Activated T-helper 1 cell treated with Interleukin-2 at 50 U/mL for 16 hours (primary cell): Measurements from ENCODE around the gene RAPGEF1.
"Not testable (repeated sequence)": the region's sequence is repeated elsewhere in the genome, so short reads cannot be mapped to it uniquely, and the experiment has no call there.

Experiments used
- DNase-seq: peaks from one replicate; pipeline ENCODE4 v3.0.0-alpha.2; 2020; ENCODE audit warnings: low read depth

Gene RAPGEF1, protein sequence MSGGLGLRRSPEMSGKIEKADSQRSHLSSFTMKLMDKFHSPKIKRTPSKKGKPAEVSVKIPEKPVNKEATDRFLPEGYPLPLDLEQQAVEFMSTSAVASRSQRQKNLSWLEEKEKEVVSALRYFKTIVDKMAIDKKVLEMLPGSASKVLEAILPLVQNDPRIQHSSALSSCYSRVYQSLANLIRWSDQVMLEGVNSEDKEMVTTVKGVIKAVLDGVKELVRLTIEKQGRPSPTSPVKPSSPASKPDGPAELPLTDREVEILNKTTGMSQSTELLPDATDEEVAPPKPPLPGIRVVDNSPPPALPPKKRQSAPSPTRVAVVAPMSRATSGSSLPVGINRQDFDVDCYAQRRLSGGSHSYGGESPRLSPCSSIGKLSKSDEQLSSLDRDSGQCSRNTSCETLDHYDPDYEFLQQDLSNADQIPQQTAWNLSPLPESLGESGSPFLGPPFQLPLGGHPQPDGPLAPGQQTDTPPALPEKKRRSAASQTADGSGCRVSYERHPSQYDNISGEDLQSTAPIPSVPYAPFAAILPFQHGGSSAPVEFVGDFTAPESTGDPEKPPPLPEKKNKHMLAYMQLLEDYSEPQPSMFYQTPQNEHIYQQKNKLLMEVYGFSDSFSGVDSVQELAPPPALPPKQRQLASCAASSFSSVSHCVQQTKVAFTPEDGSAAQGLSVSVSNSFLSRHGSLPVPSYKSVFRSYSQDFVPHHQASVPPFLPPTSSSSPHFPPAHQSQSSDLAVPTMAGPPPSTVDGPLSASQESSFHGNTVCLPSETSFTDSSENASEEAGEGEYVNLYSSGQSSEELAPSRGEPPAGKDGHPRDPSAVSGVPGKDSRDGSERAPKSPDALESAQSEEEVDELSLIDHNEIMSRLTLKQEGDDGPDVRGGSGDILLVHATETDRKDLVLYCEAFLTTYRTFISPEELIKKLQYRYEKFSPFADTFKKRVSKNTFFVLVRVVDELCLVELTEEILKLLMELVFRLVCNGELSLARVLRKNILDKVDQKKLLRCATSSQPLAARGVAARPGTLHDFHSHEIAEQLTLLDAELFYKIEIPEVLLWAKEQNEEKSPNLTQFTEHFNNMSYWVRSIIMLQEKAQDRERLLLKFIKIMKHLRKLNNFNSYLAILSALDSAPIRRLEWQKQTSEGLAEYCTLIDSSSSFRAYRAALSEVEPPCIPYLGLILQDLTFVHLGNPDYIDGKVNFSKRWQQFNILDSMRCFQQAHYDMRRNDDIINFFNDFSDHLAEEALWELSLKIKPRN (N-terminal part only)

DNA sequence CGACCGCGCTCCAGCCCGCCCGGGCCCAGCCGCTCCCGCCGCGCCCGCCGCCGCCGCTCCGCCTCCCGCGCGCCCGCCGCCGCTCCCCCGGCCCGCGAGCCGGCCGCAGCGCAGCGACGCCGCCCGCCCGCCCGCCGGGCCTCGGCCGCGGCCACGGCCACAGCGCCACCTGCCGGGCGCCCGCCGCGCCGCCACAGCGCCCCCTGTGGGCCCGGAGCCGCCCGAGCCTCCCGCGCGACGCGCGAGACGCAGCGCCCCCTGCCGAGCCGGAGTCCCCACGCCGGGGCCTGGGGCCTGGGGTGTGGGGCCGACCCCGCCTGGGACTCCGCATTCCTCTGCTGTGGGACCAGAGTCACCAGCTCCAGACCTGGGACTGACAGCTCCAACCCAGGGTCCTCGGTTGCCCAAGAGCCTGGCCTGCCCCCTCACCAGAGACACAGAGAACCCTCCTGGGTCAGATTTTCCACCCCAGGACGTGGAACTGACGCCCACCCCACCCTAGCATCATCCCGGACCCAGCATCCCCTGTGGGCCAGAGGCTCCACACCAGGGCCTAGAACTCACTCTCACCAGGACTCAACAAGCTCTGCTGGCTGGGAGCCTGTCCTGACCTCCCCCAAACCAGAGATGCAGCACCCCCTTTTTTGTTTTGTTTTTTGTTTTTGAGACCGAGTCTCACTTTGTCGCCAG lies at the start of gene RAPGEF1:
Gene RAPGEF1 (minus strand): TSS at position 118 of the 690 bp plus-strand sequence. CDS start 246 bp downstream, outside the sequence.
- DNase-seq, result peak; percentile 81

DNA sequence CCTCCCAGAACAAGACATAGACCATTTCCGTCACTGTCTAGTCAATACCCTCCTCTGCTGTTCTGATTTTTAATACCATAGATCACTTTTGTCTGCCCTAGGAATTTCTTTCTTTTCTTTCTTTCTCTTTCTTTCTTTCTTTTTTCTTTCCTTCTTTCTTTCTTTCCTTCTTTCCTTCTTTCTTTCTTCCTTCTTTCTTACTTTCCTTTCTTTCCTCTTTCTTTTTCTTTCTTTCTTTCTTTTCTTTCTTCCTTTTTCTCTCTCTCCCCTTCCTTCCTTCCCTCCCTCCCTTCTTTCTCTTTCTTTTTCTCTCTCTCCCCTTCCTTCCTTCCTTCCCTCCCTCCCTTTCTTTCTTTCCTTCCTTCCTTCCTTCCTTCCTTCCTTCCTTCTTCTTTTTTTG lies 49.0 kb upstream of the RAPGEF1 start:
- DNase-seq, result no peak

DNA sequence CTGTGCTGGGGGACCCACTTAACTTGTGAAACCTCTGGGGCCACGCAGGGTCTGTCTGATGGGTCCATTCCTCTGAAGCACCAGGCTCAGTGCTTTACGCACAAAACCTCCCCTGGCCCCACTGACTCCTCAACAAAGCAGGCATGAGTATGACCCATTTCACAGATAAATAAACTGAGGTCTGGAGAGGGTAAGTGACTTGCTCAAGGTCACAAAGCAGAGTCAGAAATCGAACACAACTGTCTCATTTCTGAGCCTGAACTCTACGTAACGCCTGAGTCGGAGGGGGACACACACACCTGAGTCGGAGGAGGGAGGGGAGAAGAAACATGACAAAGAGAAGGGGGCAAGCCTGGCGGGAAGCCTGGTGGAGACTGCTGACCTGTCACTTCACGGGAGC lies 48.0 kb upstream of the RAPGEF1 start:
- DNase-seq, result no peak

DNA sequence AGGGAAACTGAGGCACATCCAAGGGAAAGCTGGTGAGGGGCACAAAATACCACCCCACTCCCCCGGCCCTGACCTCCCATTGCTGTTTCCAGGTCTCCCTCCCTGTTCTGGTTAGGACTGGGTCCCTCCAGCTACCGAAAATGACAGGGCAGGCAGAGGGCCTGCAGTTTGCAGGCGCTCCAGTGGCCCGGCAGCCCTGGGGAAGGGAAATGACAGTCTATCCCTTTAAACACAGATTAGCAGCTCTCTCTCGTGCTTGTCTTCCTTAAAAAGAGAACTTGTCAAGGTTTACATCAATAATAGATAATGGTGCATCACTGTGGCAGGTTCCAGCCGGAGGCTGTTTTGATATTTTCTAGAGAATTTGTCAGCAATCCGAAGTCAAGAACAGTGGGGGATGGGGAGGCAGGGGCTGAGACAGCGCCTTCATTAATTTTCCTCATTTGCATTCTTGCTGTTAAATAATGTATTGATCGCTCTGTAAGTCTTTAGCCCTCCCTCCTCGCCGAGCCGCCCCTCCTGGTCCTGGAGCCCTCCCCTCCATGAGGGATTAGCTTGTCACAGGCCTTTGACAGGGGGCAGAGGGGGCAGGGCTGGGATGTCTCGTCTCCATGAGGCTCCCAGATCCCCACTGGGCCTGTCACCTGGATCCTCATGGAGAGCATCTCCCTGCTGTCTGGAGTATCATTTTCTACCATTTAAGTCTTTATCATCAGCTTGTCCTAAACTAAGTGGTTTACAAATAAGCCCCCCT lies 45.0 kb upstream of the RAPGEF1 start:
- no peak for DNase-seq

DNA sequence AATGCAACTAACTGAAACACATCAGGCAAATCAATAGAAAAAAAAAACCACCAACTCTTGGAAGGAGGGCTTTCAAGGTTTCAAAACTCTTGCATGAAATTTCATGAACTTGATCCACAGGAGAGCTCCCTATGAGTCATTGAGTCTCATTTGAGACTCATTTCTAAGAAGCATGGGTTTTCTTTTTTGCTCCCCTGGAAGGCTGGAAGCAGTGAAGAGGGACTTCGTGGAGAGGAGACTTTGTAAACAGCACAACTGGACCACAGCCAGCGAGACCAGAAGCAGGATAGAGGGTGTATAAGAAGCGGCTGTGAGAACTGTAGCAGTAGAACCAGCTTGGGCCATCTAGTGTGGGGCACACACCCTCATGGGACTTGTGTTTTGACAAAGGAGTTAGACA lies 41.2 kb upstream of the RAPGEF1 start:
- DNase-seq, result no peak

DNA sequence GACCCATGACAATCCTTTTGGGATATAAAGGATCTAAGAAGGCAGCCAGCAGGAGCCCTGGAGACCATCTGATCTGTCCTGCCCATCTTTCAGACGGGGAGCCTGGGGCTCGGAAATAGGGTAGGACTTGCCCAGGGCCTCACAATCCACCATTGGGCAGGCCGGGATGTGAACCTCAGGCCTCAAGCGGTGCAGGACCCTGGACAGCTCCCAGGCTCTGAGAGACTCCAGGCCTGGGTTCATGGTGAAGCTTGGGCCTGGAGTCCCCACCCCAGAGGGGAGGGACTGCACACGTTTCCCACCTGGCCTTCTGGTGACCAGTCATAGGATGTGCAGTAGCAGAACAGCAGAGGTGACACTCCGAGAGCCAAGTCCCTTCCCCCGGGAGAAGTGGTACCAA lies 36.6 kb upstream of the RAPGEF1 start:
- DNase-seq, result no peak

DNA sequence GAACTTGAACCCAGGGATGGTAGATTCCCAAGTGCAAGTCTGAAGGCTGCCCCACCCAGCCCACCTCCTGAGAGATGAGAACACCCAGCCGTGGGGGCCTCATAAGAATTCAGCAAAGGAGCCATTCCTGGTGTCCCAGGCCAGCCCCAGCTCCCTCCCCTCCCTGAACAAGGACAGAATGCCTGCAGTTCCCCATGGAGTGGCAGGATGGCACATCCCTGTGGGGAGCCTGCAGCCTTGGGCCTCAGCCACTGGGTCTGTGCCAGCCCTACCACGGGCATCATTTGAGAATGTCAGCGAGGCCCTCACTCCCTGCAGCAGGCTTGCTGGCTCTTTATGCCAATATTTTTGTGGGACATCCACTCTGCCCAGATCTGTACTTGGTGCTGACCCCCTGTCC lies 36.2 kb upstream of the RAPGEF1 start:
- DNase-seq, result no peak

DNA sequence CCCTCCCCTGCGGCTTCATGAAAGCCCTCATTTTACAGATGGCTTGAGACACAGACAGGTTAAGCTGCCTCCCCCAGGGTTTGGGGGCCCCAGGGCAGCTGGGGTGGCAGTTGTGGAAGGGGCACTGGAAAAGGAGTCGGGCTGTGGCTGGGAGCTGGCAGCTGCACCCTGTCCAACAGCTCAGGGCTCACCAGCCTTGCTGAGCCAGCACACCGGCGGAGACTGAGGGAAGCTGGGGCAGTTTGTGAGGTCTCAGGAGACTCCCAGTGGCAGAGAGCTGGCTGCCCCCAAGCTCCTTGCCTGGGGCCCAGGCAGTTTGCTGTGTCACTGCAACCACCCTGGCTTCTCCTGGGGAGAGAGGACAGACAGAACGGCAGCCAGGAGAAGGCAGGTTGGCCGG lies 34.8 kb upstream of the RAPGEF1 start:
- no peak for DNase-seq

DNA sequence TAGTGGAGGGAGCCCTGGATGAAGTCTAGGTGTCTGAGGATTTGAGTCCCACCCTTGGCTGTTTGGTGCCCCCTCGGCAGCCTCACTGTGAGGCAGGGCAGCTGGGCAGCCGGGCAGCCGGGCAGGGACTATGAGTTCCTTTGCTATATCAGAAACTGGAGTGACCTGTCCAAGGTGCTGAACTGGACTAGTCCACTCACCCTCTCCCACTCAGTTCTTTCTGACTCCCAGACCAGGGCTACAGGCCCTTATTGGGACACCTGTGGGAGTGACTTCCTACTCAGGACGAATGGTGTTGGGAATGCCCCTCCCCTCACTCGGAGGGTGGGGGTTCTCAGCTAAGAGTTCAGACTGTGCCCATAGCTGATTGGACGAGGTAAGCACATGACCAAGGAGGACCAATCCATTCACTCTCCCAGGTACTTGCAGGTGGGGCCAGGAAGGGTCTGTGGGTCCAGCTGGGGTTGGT lies 34.1 kb upstream of the RAPGEF1 start:
- no peak for DNase-seq

DNA sequence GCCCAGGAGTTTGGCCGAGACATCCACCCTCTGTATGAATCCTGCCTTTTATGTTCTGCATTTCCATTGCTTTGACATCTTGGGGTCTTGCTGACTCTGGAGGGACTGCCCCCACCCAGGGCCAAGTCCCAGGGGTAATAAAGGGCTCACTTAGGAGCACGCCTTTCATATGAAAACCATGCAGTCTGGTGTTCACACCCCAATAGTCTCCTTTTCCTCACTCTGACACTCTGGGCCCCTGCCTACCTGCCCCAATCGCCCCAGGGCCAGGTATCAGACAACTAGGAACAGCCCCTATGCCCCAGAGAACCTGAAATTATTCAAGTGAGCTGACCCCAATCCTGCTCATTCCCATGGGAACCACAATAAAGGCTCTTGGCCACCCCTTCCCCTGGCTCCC lies 33.1 kb upstream of the RAPGEF1 start:
- no peak for DNase-seq

DNA sequence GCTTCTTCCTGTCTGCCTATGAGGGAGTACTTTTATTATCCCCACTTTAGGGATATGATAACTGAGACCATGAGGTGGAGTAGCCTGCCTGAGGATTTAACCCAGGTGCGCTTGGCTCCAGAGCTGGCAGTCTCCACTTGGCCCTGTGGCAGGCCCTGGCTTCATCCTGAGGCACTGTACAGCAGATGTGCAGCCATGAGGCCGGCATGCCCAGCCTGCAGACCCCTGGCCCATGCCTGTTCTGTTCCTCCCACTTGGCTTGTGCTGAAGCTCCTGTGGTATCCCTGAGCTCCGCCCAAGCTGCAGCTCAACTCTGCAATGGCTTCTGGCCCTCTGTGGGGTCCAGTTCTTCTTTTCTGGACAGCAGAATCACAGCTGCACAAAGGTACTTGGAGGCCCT lies 31.8 kb upstream of the RAPGEF1 start:
- no peak for DNase-seq

DNA sequence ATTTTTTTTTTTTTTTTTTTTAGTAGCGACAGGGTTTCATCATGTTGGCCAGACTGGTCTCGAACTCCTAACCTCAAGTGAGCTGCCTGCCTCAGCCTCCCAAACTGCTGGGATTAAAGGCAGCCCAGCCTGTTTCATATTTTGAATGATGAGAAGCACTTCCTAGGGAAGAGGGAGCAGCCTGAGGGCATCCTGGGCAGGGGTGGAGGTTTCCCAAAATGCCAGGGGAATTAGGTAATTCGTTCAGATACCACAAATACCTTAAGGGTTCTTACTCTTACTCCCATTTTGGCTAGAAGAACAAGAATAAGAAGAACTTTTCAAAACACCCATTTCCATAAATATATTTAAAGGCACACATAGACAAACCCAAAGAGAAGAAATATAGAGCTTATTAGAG lies 29.5 kb upstream of the RAPGEF1 start:
- DNase-seq, result no peak

DNA sequence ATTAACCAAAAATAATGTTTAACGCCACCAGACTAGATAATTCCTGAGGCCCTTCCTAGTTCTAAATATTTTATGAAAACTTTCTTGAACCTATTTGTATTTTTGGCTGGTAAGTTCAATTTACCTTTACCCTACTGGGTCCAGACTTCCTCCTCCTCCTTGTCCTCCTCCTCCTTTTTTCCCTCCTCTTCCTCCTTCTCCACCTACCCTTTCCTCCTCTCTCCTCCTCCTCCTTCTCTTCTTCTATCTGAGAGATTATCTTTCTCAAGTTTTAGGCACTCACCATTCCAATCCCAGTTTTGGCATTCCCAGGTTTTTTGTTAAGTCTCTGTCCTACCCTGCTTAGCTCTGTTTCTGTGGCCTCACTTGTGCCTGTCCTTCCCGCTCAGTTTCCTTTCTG lies 24.7 kb upstream of the RAPGEF1 start:
- DNase-seq, result no peak

DNA sequence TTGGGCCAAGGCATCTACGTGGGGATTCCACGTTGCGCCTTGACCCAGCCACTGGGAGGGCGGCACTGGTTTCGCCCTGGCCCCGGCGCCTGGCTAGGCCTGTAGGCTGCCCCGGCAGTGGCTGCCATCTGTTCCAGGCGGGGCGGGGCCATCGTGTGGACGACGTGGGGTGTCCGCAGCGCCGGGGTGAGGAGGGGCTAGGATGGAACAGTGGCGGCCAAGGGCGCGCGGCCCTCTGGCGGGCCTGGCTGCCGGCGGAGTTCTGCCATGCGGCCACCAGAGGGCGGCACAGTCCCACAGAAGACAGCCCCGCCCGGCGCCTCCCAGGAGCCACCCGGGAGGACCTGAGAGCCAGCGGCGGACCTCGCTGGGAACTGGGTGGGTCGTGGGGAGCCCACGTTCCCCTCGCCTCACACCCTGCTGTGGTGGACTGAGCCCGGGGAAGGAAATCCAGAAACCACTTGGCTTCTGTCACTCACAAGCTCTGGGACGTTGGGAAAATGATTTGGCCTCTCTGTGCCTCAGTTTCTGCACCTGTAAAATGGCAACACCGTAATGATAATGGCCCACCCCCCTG lies 22.6 kb upstream of the RAPGEF1 start:
- peak; percentile 62 for DNase-seq

DNA sequence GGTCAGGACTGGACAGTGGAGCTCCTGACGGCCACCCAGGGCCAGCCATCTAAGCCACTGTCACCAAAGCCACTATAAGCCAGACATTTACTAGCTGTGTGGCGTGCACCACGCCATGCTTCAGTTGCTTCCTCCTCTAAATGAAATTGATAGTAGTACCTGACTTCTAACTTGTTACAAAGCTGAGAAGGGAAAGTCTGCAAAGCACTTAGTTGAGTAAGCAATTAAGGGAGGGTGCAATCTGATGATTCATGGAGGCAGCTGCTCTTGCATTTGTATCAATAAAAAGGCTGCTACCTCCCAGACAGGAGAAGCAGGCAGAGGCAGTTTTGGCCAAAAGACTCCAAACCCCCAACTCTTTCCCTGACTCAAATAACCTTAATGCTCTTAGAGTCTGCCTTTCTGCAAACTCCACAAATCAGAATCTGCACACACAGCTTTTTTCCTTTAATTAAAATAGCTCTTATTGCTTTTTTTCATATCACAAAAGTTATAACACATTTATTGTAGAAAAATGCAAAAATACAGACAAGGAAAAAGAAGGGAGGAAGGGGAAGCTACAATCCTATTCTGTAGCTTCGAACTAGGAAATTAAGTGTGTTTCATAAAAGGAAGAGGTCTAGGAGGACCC lies 19.3 kb upstream of the RAPGEF1 start:
- DNase-seq, result no peak

DNA sequence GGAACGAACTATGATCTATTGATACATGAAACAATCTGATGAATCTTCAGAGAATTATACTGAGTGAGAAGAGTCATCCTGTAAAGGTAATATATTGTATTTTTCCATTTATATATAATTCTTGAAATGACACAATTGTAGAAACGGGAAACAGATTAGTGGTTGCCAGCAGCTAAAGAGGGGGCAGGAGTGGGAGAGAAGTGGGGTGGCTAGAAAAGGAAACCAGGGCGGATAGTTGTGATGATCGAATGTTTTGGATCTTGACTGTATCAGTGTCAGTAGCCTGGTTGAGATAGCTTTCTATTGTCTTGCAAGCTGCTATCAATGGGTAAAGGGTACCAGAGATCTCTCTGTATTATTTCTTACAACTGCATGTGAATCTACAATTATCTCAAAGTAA lies 17.7 kb upstream of the RAPGEF1 start:
- DNase-seq, result no peak

DNA sequence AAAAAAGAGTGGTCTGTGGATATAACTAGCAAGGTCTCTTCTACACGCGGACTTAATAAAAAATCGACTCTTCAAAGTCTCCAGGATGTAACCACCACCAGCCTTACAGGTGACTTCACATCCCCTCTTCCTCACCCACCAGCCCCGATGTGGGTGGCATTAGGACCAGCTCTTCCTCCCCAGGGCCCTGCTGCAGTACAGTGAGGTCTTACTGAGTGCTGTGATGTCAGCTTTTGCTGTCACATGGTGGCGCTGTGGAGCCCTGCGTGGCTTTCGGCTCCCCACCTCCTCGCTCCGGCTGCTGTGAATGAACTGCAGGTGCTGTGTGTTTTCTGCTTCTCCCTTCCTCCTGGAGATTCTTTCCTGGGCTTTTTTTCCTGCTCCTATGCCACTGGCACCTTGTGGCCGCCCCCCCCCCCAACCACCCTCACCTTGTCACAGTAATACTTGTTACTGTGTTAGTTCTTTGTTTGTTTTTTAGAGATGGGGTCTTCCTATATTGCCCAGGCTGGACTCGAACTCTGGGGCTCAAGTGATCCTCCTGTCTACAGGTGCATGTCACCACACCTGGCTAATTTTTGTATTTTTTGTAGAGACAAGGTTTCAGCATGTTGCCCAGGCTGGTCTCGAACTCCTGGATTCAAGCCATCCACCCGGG lies 15.8 kb upstream of the RAPGEF1 start:
- DNase-seq, result peak; percentile 75

DNA sequence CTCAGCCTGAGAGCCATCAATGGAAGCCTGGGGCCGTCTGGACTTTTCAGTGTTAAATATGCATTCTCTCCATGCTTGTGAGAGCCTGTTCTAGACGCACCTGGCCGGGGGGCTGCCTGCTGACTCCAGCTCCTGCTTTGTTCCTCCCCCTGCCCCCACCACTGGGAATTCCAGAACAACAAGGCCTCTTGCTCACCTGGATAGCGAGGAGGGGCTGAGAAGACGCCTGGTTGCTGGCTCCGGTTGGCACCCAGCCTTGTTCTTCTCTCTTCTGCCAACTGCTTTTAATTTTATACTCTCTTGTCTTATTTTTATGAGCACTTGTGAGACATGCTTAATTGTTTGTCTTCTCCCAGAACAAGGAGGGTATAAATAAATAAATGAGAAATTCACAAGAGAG lies 15.0 kb upstream of the RAPGEF1 start:
- no peak for DNase-seq

DNA sequence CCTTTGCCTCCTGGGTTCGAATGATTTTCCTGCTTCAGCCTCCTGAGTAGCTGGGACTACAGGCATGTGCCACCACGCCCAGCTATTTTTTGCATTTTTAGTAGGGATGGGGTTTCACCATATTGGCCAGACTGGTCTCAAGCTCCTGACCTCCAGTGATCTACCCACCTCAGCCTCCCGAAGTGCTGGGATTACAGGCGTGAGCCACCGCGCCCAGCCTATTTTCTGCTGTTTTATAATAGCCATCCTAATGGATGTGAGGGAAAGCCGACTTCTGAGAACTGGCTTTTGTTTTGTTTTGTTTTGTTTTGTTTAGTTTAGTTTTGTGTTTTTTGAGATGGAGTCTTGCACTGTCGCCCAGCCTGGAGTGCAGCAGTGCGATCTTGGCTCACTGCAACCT lies 13.9 kb upstream of the RAPGEF1 start:
- not testable (repeated sequence) for DNase-seq
